Endodermal cell (in vitro differentiated cells): ENCODE measurements around the gene C2CD4C. TPM values are rescaled to one million over a fixed set of nuclear protein-coding genes. Genes with fewer than 3 reads are reported as not detected.

Source experiments
- DNase-seq: peaks from one replicate; pipeline ENCODE4 v3.0.0-alpha.2; 2017
- H3K27ac ChIP-seq: 2 replicates; pipeline ENCODE4 v1.5.1; 2013; ENCODE audit warnings: mild to moderate bottlenecking, low read depth, low read length, moderate library complexity
- H3K27me3 ChIP-seq: 2 replicates; pipeline ENCODE4 v1.6.1; 2013; ENCODE audit warnings: mild to moderate bottlenecking, low read length, moderate library complexity; ENCODE audit not compliant: insufficient read depth, control insufficient read depth, poor library complexity, severe bottlenecking
- H3K36me3 ChIP-seq: 2 replicates; pipeline ENCODE4 v1.7.0; 2013; ENCODE audit warnings: mild to moderate bottlenecking, low read length, moderate library complexity; ENCODE audit not compliant: control insufficient read depth, insufficient read depth
- H3K4me1 ChIP-seq: one replicate; pipeline ENCODE4 v1.7.0; 2013; ENCODE audit warnings: low read length; ENCODE audit not compliant: control insufficient read depth, insufficient read depth
- H3K4me3 ChIP-seq: 2 replicates; pipeline ENCODE4 v1.5.1; 2013; ENCODE audit warnings: mild to moderate bottlenecking, low read length, moderate library complexity
- H3K9ac ChIP-seq: 2 replicates; pipeline ENCODE4 v1.6.1; 2013; ENCODE audit warnings: mild to moderate bottlenecking, low read length, moderate library complexity; ENCODE audit not compliant: poor library complexity, severe bottlenecking; ENCODE audit errors: extremely low read depth
- H3K9me3 ChIP-seq: 2 replicates; pipeline ENCODE4 v1.6.1; 2013; ENCODE audit warnings: mild to moderate bottlenecking, low read length, moderate library complexity; ENCODE audit not compliant: control insufficient read depth
- H3K27ac Mint-ChIP-seq: 2 replicates; pipeline ENCODE4 v1.8.0; 2020; ENCODE audit warnings: mixed read lengths
- H3K27me3 Mint-ChIP-seq: 2 replicates; pipeline ENCODE4 v1.8.0; 2021; ENCODE audit warnings: mild to moderate bottlenecking, mixed read lengths; ENCODE audit not compliant: insufficient read depth
- H3K36me3 Mint-ChIP-seq: 2 replicates; pipeline ENCODE4 v1.8.0; 2020; ENCODE audit warnings: low read depth, mixed read lengths
- H3K4me1 Mint-ChIP-seq: 2 replicates; pipeline ENCODE4 v1.8.0; 2020; ENCODE audit warnings: mixed read lengths
- H3K4me3 Mint-ChIP-seq: 2 replicates; pipeline ENCODE4 v1.8.0; 2020; ENCODE audit warnings: mild to moderate bottlenecking, moderate library complexity, mixed read lengths
- H3K9me3 Mint-ChIP-seq: 2 replicates; pipeline ENCODE4 v1.8.0; 2020; ENCODE audit warnings: mild to moderate bottlenecking, mixed read lengths
- WGBS, 2 experiments: methylation state at CpG; one replicate each; pipeline versions ENCODE4 v1.1.5 to v1.1.7; 2013; ENCODE audit warnings: missing lambda C conversion rate in 2 of 2, mixed read lengths in 1 of 2; ENCODE audit not compliant: insufficient coverage in 1 of 2, insufficient read length in 1 of 2; 5-methylcytosine and 5-hydroxymethylcytosine counted together
- total RNA-seq, 2 donors: library from RNA; stranded (reverse); fragmentation: NEBNext Ultra II Directional in 1 of 2; extraction: Animal tissue kit (Norgen Biotek cat#: 25700) in 1 of 2; gene quantifications; 2 replicates in 1 of 2; 3 replicates in 1 of 2; pipeline ENCODE4 v1.2.1, GENCODE V29; 2021
- TF ChIP-seq, protein P1 (sequence below): fragments of 200-600 bp; sonication (generic); conservative IDR thresholded peaks from 2 replicates; pipeline ENCODE4 v1.5.0; 2021; ENCODE audit warnings: antibody characterized with exemption, mild to moderate bottlenecking

The C2CD4C gene
- total RNA-seq, 2 donors from 2014 or later, result 5.6 to 25.0 TPM

DNA sequence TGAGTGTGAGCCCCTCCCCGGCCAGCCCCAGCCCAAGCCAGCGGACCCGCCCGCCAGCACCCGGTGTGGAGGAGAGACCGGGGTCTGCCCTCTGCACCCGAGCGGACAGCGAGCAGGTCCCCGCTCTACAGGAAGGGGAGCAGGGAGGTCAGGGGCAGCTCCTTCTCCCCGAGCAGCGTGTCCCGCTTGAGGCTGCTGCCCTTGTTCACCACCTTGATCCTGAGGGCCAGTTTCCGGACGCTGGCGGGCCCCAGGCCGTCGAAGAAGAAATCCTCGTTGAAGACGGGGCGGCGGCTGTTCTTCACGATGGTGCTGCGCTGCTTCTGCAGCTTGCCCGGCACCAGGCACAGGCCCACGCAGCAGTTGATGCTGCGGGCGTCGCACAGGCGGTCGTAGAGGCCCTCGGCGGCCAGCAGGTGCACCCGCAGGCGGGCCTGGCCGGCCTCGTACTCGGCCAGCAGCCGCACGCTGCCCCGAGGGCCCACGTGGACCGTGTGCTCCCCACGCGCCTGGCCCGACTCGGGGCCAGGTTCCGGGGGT lies 1.9 kb downstream of the C2CD4C start:
- no peaks in the 10 kb centered on the region for H3K36me3 Mint-ChIP-seq
- WGBS, 2 experiments, result 93 to 94% methylated on average over 41 to 48 of the region's 48 CpGs
- no peak overlapping the region for H3K9ac ChIP-seq
- H3K27me3 ChIP-seq, result peaks cover 11% of the 10 kb centered on the region
- H3K27me3 Mint-ChIP-seq, result peaks cover 10% of the 10 kb centered on the region
- no peak overlapping the region for H3K27ac Mint-ChIP-seq
- H3K4me1 ChIP-seq, result no peaks in the 10 kb centered on the region
- H3K9me3 Mint-ChIP-seq, result no peaks in the 10 kb centered on the region
- peaks cover 6% of the 10 kb centered on the region for H3K4me1 Mint-ChIP-seq
- TF ChIP-seq, protein P1, sequence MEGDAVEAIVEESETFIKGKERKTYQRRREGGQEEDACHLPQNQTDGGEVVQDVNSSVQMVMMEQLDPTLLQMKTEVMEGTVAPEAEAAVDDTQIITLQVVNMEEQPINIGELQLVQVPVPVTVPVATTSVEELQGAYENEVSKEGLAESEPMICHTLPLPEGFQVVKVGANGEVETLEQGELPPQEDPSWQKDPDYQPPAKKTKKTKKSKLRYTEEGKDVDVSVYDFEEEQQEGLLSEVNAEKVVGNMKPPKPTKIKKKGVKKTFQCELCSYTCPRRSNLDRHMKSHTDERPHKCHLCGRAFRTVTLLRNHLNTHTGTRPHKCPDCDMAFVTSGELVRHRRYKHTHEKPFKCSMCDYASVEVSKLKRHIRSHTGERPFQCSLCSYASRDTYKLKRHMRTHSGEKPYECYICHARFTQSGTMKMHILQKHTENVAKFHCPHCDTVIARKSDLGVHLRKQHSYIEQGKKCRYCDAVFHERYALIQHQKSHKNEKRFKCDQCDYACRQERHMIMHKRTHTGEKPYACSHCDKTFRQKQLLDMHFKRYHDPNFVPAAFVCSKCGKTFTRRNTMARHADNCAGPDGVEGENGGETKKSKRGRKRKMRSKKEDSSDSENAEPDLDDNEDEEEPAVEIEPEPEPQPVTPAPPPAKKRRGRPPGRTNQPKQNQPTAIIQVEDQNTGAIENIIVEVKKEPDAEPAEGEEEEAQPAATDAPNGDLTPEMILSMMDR, result no peak
- no peaks in the 10 kb centered on the region for H3K9me3 ChIP-seq
- H3K27ac ChIP-seq, result no peak overlapping the region
- no peaks in the 10 kb centered on the region for H3K36me3 ChIP-seq
- DNase-seq, result peak; percentile 50
- H3K4me3 Mint-ChIP-seq, result no peak overlapping the region
- H3K4me3 ChIP-seq, result no peak overlapping the region

DNA sequence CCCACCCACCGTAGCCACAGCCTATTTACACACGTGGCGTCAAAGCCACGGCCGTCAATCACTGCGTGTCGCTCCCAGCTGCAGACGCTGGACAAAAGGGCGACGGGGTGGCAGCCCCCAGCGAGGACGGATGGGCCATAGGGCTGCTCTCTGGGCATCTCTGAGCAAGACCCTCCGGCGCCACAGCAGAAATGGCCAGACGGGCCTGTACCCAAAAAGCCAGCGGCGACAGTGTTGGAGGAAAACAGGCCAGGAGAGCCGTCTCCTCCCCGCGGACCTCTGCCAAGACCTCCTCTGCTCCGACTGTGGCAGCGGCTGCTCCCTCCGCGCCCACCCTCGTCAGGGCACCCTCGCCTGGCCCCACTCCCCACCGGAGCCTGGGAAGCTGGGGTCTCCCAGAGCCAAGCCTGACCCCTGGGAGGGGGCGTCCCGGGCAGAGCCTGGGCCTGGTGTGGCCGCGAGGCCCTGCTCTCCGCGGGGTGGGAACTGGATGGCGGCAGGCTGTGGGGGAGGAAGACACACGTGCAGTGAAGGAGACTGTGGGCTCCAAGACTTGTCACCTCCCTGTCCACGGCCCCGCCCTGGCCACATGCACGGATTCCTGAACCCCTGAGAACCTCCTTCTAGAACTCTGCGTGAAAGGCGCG lies 2.7 kb downstream of the C2CD4C start:
- H3K4me3 Mint-ChIP-seq, result no peak overlapping the region
- H3K9me3 Mint-ChIP-seq, result no peaks in the 10 kb centered on the region
- peaks cover 10% of the 10 kb centered on the region for H3K27me3 Mint-ChIP-seq
- Histone ChIP-seq H3K4me3 (no peak overlapping the region), H3K27me3 (peaks cover 11% of the 10 kb centered on the region), H3K4me1 (no peaks in the 10 kb centered on the region), H3K9me3 (no peaks in the 10 kb centered on the region), H3K36me3 (no peaks in the 10 kb centered on the region), H3K9ac (no peak overlapping the region), H3K27ac (peak overlapping the region; percentile 57)
- H3K36me3 Mint-ChIP-seq, result no peaks in the 10 kb centered on the region
- peaks cover 6% of the 10 kb centered on the region for H3K4me1 Mint-ChIP-seq
- DNase-seq, result peak; percentile 51
- TF ChIP-seq, protein P1, result no peak
- 90 to 93% methylated on average over 26 to 41 of the region's 41 CpGs for WGBS, 2 experiments
- H3K27ac Mint-ChIP-seq, result no peak overlapping the region

DNA sequence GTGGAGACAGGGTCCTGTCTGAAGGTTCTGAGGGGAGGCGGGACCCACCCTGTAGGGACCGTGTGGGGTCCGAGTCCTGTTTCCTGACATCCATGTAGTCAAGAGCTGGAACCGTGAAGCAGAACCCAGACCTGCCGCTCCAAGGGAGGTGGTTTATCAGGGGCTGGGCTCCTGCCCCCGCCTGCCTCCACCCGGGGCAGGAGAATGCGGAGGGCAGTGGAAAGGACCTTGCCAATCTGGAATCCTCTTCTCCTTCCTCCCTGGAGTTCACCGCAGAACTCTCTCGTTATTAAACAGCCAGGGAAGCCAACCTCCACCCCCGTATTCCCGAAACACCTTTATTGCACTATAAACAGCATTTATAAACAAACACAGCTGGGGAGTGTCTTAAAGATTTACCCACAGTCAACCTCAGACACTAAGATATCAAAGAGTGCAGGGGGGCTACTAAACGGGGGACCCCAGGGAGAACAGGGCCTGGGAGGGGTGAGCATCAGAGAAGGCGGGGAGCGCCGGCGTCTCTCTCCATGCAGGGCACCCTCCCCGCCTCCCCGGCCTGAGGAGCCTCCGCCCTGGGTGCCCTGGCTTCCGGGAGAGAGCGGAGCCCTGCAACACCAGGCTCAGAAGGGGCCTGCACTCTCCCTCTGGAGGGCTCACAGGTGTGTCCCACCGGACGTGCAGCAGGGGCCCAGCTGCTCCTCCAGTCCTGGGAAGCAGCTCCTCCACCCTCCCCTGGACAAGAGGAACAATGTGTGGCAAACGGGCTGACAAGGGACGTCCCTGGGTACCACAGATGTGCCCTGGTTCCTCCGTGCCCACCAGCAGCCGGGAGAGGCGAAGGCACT lies 3.6 kb downstream of the C2CD4C start:
- peak; percentile 60 for DNase-seq
- Histone ChIP-seq H3K27me3 (peaks cover 10% of the 10 kb centered on the region), H3K27ac (peak overlapping the region; percentile 57), H3K4me1 (no peaks in the 10 kb centered on the region), H3K9ac (no peak overlapping the region), H3K36me3 (no peaks in the 10 kb centered on the region), H3K9me3 (no peaks in the 10 kb centered on the region), H3K4me3 (no peak overlapping the region)
- Mint-ChIP-seq H3K36me3 (no peaks in the 10 kb centered on the region), H3K27me3 (peaks cover 9% of the 10 kb centered on the region), H3K27ac (no peak overlapping the region), H3K9me3 (no peaks in the 10 kb centered on the region), H3K4me3 (no peak overlapping the region), H3K4me1 (peaks cover 6% of the 10 kb centered on the region)
- TF ChIP-seq, protein P1, result no peak
- 82 to 85% methylated on average over 12 to 29 of the region's 29 CpGs for WGBS, 2 experiments
